Coronary artery (tissue), 2 donors: ENCODE results near the gene SMYD5.

Experiments used
- DNase-seq: peaks from one replicate; pipeline ENCODE4 v3.0.0-alpha.2; 2017; ENCODE audit warnings: low spot score
- H3K27ac ChIP-seq, 2 donors: fragments of 200-600 bp; sonication (generic); one replicate each; pipeline ENCODE4 v1.5.1; 2016 to 2019
- H3K4me3 ChIP-seq: fragments of 200-600 bp; sonication (generic); 2 replicates; pipeline ENCODE4 v1.5.1; 2016; ENCODE audit warnings: mild to moderate bottlenecking, moderate library complexity
- TF ChIP-seq, protein P1 (sequence below): fragments of 200-600 bp; sonication (generic); IDR thresholded peaks from one replicate; pipeline ENCODE4 v1.5.1; 2019; ENCODE audit warnings: antibody characterized with exemption

SMYD5 gene

DNA sequence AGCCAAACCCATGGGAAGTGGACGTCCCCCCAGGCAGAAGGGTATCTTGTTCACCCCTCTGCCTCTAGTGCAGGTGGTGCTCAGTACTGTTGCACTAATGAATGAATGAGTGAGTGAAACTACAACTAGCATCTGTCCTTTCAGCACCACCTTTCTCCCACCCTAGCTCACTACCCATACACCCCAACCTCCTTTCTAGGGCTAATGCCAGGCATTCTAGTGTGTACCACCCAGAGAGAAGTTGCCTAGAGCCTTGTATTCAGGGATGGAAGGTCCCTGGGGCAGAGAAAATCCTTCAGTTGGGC is 42.5 kb downstream of the SMYD5 start:
- H3K27ac ChIP-seq = no peak overlapping the region
- DNase-seq = no peak
- TF ChIP-seq, protein P1, sequence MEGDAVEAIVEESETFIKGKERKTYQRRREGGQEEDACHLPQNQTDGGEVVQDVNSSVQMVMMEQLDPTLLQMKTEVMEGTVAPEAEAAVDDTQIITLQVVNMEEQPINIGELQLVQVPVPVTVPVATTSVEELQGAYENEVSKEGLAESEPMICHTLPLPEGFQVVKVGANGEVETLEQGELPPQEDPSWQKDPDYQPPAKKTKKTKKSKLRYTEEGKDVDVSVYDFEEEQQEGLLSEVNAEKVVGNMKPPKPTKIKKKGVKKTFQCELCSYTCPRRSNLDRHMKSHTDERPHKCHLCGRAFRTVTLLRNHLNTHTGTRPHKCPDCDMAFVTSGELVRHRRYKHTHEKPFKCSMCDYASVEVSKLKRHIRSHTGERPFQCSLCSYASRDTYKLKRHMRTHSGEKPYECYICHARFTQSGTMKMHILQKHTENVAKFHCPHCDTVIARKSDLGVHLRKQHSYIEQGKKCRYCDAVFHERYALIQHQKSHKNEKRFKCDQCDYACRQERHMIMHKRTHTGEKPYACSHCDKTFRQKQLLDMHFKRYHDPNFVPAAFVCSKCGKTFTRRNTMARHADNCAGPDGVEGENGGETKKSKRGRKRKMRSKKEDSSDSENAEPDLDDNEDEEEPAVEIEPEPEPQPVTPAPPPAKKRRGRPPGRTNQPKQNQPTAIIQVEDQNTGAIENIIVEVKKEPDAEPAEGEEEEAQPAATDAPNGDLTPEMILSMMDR = no peak
- H3K4me3 ChIP-seq = no peak overlapping the region

DNA sequence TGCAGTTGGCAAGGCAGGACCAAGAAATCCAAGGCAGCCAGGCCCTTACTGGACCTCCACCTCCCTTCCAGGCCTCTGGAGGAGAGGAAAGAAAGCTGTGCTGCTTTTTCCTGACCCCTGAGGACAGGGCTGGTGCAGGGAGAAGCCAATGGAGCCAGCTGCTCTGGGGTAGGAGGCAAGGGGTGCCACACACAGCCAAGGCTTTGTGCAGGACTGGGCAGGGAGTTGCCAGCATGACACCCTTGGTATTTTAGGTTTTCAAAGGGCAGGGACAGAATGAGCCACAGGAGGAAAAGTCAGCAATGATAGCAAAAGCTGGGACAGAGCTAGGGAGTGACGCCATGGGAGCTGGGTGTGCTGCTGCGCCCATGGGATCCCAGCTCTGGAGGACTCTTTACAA is 43.0 kb downstream of the SMYD5 start:
- Histone ChIP-seq H3K4me3 (no peak overlapping the region), H3K27ac (no peak overlapping the region)
- TF ChIP-seq, protein P1 = no peak
- no peak for DNase-seq

DNA sequence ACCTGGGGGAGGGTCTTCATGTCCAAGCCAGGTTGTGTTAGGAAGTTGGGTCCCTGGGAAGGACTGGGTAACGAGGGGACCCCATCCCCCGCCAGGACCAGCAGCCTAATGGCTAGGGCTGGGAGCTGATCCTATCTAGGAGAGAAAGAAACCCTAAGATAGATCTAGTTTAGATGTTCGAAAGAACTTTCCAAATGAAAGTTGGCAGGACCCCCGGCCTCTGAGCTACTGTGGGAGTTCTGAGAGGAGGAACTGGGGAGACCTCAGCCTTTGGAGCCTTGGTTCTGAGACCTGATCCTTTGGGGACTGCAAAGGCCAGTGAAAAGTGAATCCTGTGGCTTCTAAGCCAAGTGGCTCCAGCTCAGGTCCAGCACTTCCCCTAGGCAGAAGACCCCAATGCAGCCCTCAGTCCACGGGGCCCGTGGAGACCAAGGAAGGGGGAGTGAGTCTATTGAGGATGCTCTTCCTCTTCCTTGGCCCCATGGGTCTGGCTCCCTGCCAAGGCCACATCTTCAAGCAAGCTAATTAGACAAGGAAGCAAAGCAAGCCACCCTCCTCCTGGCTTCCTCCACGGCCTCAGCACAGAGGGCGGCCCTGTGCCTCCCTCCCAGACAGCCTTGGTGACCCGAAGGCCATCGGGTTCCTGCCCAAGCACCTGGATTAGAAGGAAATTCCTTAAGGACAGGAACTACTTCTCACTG is 43.5 kb downstream of the SMYD5 start:
- no peak overlapping the region for H3K4me3 ChIP-seq
- no peak overlapping the region for H3K27ac ChIP-seq
- no peak for DNase-seq
- TF ChIP-seq, protein P1 = no peak

DNA sequence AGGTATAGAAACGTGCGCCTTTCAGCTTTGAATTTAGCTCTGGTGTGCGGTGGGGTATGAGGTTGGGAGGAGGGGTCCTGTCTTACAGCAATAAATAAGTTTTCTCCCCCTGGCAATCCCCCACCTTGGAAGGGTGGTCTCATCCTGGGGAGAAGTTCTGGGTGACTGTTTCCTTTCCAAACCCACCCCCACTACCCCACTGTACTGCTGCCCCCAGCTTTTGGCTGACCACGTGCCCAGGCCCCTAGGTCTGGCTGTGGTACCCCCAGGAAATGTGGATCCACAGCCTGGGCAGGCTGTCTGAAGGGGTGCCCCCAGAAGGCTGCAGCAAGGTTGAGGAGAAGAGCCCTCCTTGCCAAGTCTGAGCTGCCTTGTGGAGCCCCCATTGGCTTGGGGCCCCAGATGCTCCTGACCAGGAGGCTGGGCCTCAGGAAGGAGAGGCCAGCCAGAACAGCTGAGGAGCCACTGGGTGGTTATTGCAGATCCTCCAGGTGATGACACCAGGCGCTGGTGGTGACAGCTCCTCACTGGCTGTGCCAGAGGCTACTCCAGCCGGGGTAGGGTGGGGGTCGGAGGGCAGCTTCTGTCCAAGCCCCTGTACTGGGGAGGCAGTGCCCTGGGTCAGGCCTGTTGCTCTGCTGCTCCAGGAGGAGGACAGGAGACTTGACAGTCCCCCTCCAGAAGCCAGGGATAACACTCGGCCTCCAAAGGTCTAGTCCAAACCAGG is 44.3 kb downstream of the SMYD5 start:
- TF ChIP-seq, protein P1 = no peak
- no peak for DNase-seq
- no peak overlapping the region for H3K4me3 ChIP-seq
- H3K27ac ChIP-seq = no peak overlapping the region

DNA sequence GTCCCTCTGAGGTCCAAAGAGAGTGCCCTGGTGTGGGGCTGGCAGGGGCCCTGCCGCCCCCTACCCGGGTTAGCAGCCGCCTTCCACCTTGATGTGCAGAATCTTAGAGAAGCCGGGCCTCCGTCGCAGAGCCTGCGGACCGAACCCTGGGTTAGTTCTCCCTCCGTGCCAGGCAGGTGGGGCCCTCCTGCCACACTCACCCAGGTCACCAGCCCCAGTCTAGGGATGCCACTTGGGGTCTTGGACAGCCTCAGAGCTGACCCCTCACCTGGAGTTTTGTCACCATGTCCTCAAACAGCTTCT is 44.8 kb downstream of the SMYD5 start:
- TF ChIP-seq, protein P1 = no peak
- Histone ChIP-seq H3K4me3 (no peak overlapping the region), H3K27ac (no peak overlapping the region)
- no peak for DNase-seq

DNA sequence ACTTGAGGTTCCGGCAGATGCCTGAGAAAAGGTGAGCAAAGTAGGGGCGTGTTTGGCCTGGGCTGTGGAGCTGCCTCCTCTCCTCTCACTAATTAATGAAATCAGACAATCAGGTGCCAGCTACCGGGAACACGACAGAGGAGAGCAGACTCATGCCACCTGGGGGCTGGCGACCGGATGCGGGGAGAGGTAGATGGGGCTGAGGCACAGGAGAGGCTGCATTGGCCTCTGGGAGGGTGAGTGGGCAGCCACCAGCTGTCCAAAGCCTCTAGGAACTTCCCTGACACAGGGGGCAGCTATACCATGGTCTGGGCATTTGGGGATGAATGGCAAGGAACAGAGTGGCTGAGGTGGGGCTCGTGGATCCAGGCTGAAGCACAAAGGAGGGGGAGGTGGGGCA is 45.2 kb downstream of the SMYD5 start:
- no peak for DNase-seq
- Histone ChIP-seq H3K27ac (no peak overlapping the region), H3K4me3 (no peak overlapping the region)
- TF ChIP-seq, protein P1 = no peak

DNA sequence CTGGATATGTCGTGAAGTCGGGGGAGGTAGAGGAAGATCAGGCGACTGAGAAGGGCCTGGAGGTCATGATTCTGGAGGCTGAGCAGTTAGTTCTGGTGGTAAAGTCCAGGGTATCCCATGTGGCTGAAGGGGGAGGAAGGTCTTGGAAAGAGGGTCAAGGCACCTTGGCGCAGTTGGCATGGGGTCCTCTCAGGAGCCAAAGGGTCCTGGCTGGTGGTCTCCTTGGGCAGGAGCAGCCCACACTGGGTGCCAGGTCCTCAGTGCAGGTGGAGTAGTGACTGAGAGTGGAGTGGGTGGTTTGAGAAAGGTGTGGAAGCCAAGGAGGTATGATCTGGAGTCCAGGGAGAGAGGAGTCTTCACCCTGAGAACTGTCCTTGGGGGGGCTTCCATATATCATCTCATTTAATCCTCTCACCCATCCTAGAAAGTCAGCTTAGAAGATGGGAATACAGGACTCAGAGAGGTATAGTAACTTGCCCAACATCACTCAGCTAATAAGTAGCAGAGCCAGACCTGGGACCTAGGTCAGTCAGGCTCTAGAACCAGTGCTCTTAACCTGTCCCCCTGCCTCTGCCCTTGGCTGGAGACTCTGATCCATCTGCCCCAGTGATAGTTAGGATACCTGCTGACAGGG is 45.8 kb downstream of the SMYD5 start:
- Histone ChIP-seq H3K4me3 (no peak overlapping the region), H3K27ac (no peak overlapping the region)
- TF ChIP-seq, protein P1 = no peak
- DNase-seq = no peak
